Progenitor cell of endocrine pancreas (in vitro differentiated cells): ENCODE data around the gene RAB4A. TPM values are rescaled to one million over a fixed set of nuclear protein-coding genes. Genes with fewer than 3 reads are reported as not detected.
A peak's percentile ranks its signal among the peaks of the same experiment; 100 is the strongest.

ENCODE experiments used
- DNase-seq: peaks from one replicate; pipeline ENCODE4 v3.0.0; 2021; ENCODE audit warnings: low spot score; ENCODE audit not compliant: unreplicated experiment
- H3K27ac Mint-ChIP-seq: 2 replicates; pipeline ENCODE4 v1.8.0; 2021; ENCODE audit warnings: mild to moderate bottlenecking, moderate library complexity, mixed read lengths
- H3K27me3 Mint-ChIP-seq: 2 replicates; pipeline ENCODE4 v1.8.0; 2021; ENCODE audit warnings: mixed read lengths
- H3K36me3 Mint-ChIP-seq: 2 replicates; pipeline ENCODE4 v1.8.0; 2022; ENCODE audit warnings: mixed read lengths; ENCODE audit not compliant: insufficient read depth
- H3K4me1 Mint-ChIP-seq: 2 replicates; pipeline ENCODE4 v1.8.0; 2021; ENCODE audit warnings: low read depth, mixed read lengths
- H3K4me3 Mint-ChIP-seq: 2 replicates; pipeline ENCODE4 v1.8.0; 2021; ENCODE audit warnings: low read depth, mild to moderate bottlenecking, moderate library complexity, mixed read lengths
- H3K9me3 Mint-ChIP-seq: 2 replicates; pipeline ENCODE4 v1.8.0; 2021; ENCODE audit warnings: low read depth, mixed read lengths
- total RNA-seq: library from RNA; stranded (reverse); gene quantifications from 2 replicates; pipeline ENCODE4 v1.2.1, GENCODE V29; 2021
- TF ChIP-seq, protein P1 (sequence below): fragments of 200-600 bp; sonication (generic); IDR thresholded peaks from one replicate; pipeline ENCODE4 v1.5.0; 2021; ENCODE audit warnings: antibody characterized with exemption, mild to moderate bottlenecking; ENCODE audit not compliant: unreplicated experiment

Gene RAB4A
- total RNA-seq, 1 donor from 2014 or later: 130 TPM

DNA sequence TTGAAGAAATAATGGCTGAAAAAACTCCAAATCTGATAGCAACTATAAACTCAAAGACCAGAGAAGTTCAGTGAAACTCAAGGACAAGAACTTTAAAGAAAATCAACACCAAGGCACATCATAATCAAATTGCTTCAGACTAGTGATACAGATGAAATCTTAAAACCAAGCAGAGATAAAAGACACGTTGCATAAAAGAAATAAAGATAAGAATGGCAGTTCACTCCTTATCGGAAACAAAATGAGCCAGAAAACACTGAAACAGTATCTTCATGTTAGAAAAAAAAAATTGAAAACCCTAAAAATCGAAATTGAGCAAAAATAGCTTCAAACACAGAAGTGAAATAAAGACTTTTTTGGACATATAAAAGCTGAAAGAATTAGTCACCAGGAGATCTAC lies 4.6 kb upstream of the RAB4A start:
- Mint-ChIP-seq H3K27me3 (no peaks in the 10 kb centered on the region), H3K36me3 (peaks cover 17% of the 10 kb centered on the region), H3K4me1 (no peaks in the 10 kb centered on the region), H3K9me3 (peaks cover 11% of the 10 kb centered on the region), H3K27ac (no peak overlapping the region), H3K4me3 (no peak overlapping the region)
- TF ChIP-seq, protein P1, sequence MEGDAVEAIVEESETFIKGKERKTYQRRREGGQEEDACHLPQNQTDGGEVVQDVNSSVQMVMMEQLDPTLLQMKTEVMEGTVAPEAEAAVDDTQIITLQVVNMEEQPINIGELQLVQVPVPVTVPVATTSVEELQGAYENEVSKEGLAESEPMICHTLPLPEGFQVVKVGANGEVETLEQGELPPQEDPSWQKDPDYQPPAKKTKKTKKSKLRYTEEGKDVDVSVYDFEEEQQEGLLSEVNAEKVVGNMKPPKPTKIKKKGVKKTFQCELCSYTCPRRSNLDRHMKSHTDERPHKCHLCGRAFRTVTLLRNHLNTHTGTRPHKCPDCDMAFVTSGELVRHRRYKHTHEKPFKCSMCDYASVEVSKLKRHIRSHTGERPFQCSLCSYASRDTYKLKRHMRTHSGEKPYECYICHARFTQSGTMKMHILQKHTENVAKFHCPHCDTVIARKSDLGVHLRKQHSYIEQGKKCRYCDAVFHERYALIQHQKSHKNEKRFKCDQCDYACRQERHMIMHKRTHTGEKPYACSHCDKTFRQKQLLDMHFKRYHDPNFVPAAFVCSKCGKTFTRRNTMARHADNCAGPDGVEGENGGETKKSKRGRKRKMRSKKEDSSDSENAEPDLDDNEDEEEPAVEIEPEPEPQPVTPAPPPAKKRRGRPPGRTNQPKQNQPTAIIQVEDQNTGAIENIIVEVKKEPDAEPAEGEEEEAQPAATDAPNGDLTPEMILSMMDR: no peak
- DNase-seq: no peak

DNA sequence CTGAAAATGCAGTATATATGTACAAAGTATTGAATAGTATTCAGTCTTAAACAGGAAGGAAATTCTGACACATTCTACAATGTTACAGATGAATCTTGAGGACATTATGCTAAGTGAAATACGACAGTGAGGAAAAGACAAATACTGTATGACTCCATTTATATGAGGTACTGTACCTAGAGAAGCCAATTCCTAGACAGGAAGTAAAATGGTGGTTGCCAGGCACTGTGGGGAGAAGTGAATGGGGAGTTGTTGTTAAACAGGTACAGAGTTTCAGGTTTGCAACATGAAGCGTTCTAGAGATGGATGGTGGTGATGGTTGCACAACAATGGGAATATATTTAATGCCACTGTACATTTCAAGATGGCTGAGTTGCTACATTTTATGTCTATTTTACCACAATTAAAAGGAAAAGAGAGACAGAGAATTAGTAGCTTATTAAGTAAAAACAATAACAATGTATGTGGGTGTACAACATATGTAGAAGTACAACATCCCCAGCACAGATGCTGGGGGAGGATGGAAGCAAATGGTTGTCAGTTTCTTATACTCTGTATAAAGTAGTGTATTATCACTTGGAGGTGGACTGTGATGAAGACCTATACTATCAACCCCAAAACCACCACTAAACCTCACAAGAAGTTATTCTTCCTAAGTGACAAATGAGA lies 3.9 kb upstream of the RAB4A start:
- Mint-ChIP-seq H3K4me1 (peaks cover under 1% of the 10 kb centered on the region), H3K9me3 (peaks cover 11% of the 10 kb centered on the region)

DNA sequence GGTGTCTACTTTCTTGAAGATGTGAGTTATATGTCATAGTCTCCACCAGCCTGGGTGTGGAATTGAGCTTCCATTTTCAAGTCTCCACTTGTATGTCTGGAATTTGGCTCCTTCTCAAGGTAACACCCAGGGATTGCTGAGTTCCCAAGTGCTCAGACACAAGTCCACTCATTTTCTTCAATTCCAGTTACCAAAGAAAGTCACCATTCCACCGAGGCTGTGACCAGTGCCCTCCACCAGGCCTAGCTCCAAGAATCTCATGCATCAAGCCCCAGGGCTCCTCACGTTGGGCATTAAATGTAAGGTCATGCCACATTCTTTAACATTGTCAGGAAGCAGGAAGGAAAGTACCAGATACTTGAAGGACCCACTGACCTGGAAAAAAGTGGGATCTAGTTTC lies 2.4 kb upstream of the RAB4A start:
- Mint-ChIP-seq H3K27ac (no peak overlapping the region), H3K4me1 (peaks cover 16% of the 10 kb centered on the region), H3K36me3 (peaks cover 17% of the 10 kb centered on the region), H3K27me3 (no peaks in the 10 kb centered on the region), H3K9me3 (peaks cover 11% of the 10 kb centered on the region), H3K4me3 (no peak overlapping the region)
- TF ChIP-seq, protein P1: no peak
- no peak for DNase-seq

More for the DNA sequence above, 3.9 kb upstream of the RAB4A start:
- no peaks in the 10 kb centered on the region for H3K27me3 Mint-ChIP-seq
- H3K36me3 Mint-ChIP-seq: peaks cover 17% of the 10 kb centered on the region
- H3K27ac Mint-ChIP-seq: no peak overlapping the region
- TF ChIP-seq, protein P1: no peak
- no peak overlapping the region for H3K4me3 Mint-ChIP-seq
- DNase-seq: no peak

DNA sequence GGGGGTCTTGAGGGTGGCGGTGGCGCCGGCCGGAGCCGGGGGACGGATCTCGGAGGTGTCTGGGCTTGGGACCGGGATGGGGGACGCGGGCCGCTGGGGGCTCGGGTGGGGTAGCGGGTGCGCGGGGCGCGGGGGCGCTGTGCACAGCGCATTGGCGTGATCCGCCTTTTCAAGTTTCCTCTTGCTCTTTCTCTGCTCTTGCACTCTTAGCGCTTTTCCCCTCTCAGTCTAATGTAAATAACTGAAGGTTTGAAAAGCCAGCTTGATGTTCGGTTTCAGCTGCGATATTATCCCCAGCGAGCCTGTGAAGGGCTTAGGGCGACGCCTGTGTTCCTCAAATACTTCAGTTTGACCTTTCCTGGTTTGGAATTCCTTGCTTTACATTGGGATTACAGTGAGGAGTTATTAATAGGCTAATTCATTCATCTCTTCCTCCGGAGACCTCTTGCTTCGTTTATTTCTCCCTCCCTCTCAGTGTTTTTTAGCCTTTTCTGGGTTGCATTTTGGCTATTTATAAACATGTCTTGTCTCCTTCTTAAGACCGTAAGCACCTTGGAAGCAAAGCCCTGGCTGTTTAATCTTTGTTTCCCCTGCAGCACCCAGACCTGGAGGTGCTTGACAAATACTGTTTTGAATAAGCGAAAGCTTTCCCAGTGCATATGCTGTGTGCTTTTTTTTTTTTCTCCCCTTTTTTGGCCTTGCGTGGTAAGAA lies 693 bp downstream of the RAB4A start:
- H3K27me3 Mint-ChIP-seq: no peaks in the 10 kb centered on the region
- H3K9me3 Mint-ChIP-seq: peaks cover 7% of the 10 kb centered on the region
- TF ChIP-seq, protein P1: peak; percentile 25
- peaks cover 20% of the 10 kb centered on the region for H3K36me3 Mint-ChIP-seq
- H3K27ac Mint-ChIP-seq: peak overlapping the region; percentile 97
- H3K4me1 Mint-ChIP-seq: peaks cover 35% of the 10 kb centered on the region
- DNase-seq: no peak
- H3K4me3 Mint-ChIP-seq: peak overlapping the region; percentile 95

DNA sequence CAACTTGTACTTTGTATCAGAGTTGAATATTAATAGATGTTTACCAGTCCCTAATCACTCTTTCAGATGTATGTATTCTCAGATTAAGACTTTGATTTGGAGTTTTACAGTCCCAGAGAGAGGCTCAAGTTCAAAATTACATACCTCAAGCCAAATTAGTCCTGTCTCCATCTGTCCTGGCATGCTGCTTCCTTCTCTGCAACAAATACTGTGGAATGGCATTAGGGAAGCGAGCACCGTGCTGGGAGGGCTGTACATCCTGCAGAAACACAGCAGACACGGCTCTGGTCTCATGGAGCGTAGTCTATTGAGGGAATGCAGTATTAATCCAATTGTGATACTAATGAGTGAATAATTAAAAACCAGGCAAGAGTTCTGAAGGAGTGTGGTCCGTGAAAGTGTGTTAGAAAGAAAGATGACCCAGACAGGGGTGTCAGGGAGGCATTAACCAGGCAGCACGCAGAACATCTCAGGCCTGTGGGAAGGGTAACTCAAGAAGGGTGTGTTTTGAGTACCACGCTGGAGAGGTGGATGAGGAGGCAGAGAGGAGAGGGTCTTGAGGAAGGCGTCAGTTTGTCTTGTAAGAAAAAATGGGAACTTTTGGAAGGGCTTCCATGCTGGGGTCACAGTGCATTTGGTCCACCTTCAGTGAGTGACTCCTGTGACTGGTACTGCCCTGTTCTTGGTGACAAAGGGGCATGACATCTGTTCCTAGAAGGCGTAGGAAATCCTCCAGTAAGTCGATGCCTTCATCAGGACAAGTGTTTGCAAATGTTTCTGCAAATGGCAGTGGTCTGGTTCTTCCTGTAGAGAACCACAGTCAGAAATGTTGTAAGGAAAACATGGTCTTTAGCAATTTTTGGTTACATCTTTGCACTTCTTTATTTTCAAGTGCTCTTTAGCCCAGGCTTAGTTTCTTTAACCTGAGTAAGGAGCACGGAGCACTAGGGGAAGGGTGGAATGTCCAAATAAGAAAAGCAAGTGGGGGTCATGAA lies 1.6 kb downstream of the RAB4A start:
- H3K4me1 Mint-ChIP-seq: peaks cover 35% of the 10 kb centered on the region

More for the DNA sequence above, 1.6 kb downstream of the RAB4A start:
- peaks cover 3% of the 10 kb centered on the region for H3K9me3 Mint-ChIP-seq
- peak overlapping the region; percentile 95 for H3K4me3 Mint-ChIP-seq
- peak overlapping the region; percentile 97 for H3K27ac Mint-ChIP-seq
- TF ChIP-seq, protein P1: no peak
- peaks cover 13% of the 10 kb centered on the region for H3K36me3 Mint-ChIP-seq
- no peak for DNase-seq
- no peaks in the 10 kb centered on the region for H3K27me3 Mint-ChIP-seq
